Naive thymus-derived CD4-positive, alpha-beta T cell (primary cell): ENCODE data around the gene AXL. TPM values are rescaled to one million over a fixed set of nuclear protein-coding genes. Genes with fewer than 3 reads are reported as not detected.
"Not testable (repeated sequence)": the region's sequence is repeated elsewhere in the genome, so short reads cannot be mapped to it uniquely, and the experiment has no call there.

Source experiments
- ATAC-seq: fragments of 150-1000 bp; cut with Tn5 transposase; 2 replicates; pipeline ENCODE4 v1.10.0; 2021; ENCODE audit warnings: mild to moderate bottlenecking, moderate library complexity
- CTCF ChIA-PET: fragments of 350-600 bp; sonication (Branson Sonifier 250); formaldehyde crosslinking; loops from one replicate; lab custom pipeline; 2021; ENCODE audit warnings: antibody characterized with exemption; lab: Charles Lee
- POLR2A ChIA-PET: fragments of 350-600 bp; sonication (Branson Sonifier 250); formaldehyde crosslinking; loops from one replicate; lab custom pipeline; 2021; ENCODE audit warnings: antibody characterized with exemption, inconsistent platforms; lab: Charles Lee
- DNase-seq, 9 donors: peaks; one replicate each; pipeline versions ENCODE4 v3.0.0 to v3.0.0-alpha.2; 2020 to 2022; ENCODE audit warnings: mixed read lengths in 1 of 9
- H3K27ac ChIP-seq: one replicate; pipeline ENCODE4 v1.7.0; 2013; ENCODE audit warnings: mild to moderate bottlenecking, low read depth, low read length, moderate library complexity
- H3K27me3 ChIP-seq, 2 donors: one replicate each; pipeline ENCODE4 v1.7.0; 2013; ENCODE audit warnings: low read length in 2 of 2, mild to moderate bottlenecking in 2 of 2, moderate library complexity in 2 of 2; ENCODE audit not compliant: control insufficient read depth in 2 of 2, insufficient read depth in 2 of 2
- H3K36me3 ChIP-seq, 3 experiments: 1 replicate in 2 of 3; 2 replicates in 1 of 3; pipeline ENCODE4 v1.7.0; 2013; ENCODE audit warnings: low read length in 3 of 3, mild to moderate bottlenecking in 3 of 3, moderate library complexity in 1 of 3; ENCODE audit not compliant: insufficient read depth in 3 of 3, control insufficient read depth in 2 of 3
- H3K4me1 ChIP-seq, 2 donors: one replicate each; pipeline ENCODE4 v1.7.0; 2013; ENCODE audit warnings: low read length in 2 of 2, mild to moderate bottlenecking in 2 of 2, moderate library complexity in 1 of 2; ENCODE audit not compliant: control insufficient read depth in 2 of 2, insufficient read depth in 2 of 2
- H3K4me3 ChIP-seq: 2 replicates; pipeline ENCODE4 v1.7.0; 2013; ENCODE audit warnings: mild to moderate bottlenecking, low read length
- H3K9me3 ChIP-seq, 3 experiments: 1 replicate in 2 of 3; 2 replicates in 1 of 3; pipeline ENCODE4 v1.7.0; 2013; ENCODE audit warnings: low read length in 3 of 3; ENCODE audit not compliant: control insufficient read depth in 2 of 3
- H3K27ac Mint-ChIP-seq, 9 donors: one replicate each; pipeline ENCODE4 v1.8.0; 2020 to 2022; ENCODE audit warnings: mixed read lengths in 9 of 9, mild to moderate bottlenecking in 8 of 9, moderate library complexity in 5 of 9, inconsistent platforms in 2 of 9
- H3K27me3 Mint-ChIP-seq, 5 donors: one replicate each; pipeline ENCODE4 v1.8.0; 2021 to 2022; ENCODE audit warnings: mixed read lengths in 5 of 5, mild to moderate bottlenecking in 1 of 5
- H3K36me3 Mint-ChIP-seq, 5 donors: one replicate each; pipeline ENCODE4 v1.8.0; 2020 to 2022; ENCODE audit warnings: mixed read lengths in 5 of 5, mild to moderate bottlenecking in 3 of 5, inconsistent platforms in 1 of 5
- H3K4me1 Mint-ChIP-seq, 7 donors: one replicate each; pipeline ENCODE4 v1.8.0; 2020 to 2022; ENCODE audit warnings: mixed read lengths in 7 of 7, mild to moderate bottlenecking in 3 of 7, inconsistent platforms in 1 of 7
- H3K4me3 Mint-ChIP-seq, 10 donors: one replicate each; pipeline ENCODE4 v1.8.0; 2020 to 2022; ENCODE audit warnings: mild to moderate bottlenecking in 10 of 10, mixed read lengths in 10 of 10, moderate library complexity in 6 of 10, inconsistent platforms in 2 of 10
- H3K9me3 Mint-ChIP-seq, 11 donors: one replicate each; pipeline ENCODE4 v1.8.0; 2020 to 2022; ENCODE audit warnings: mixed read lengths in 11 of 11, mild to moderate bottlenecking in 4 of 11, inconsistent platforms in 1 of 11, moderate library complexity in 1 of 11
- intact Hi-C, 2 donors: fragments of 100-400 bp; cut with micrococcal nuclease; formaldehyde crosslinking; loops; one replicate each; pipeline ENCODE4 v1.15.1; 2023
- polyA plus RNA-seq, 2 donors: library from polyadenylated mRNA; unstranded; fragments of 300-500 nt; fragmentation: Illumina TruSeq; gene quantifications; one replicate each; pipeline ENCODE4 v1.2.3, GENCODE V29; 2021
- total RNA-seq, 6 experiments: library from RNA in 5 of 6; stranded (reverse) in 5 of 6; gene quantifications; 1 replicate in 5 of 6; 2 replicates in 1 of 6; pipeline ENCODE4 v1.2.3 and lab custom pipeline; 2021 to 2026

The AXL gene
- total and polyA plus RNA-seq, 7 experiments from 2014 or later, result 0.12 to 0.54 (median 0.24) TPM; not detected in 1

- intact Hi-C loops, result no loop called here
Observed at GRCh38 chr19:41273076-41273475, 54.1 kb downstream of the AXL start.

GRCh38 chr19:41274802-41275201, 55.8 kb downstream of the AXL start:
- H3K27ac Mint-ChIP-seq, result peak overlapping the region in 5 of 9 donors; percentile 1 to 65 (median 34)
- Histone ChIP-seq H3K36me3 (peaks cover 61 to 99% (median 67%) of the 10 kb centered on the region in 3 experiments), H3K4me1 (no peaks in the 10 kb centered on the region), H3K9me3 (no peaks in the 10 kb centered on the region), H3K27me3 (no peaks in the 10 kb centered on the region), H3K4me3 (no peak overlapping the region), H3K27ac (peak overlapping the region; percentile 1)
- ATAC-seq (no peak), DNase-seq (no peak)
- H3K4me3 Mint-ChIP-seq, result no peak overlapping the region
- CTCF ChIA-PET, result no interaction called here
- POLR2A ChIA-PET, result interaction anchor here (0.5 to 1.2 kb wide), 4 partner anchors 11 to 814 kb away, joined by 3 to 4 read pairs (median 3); partner anchors contain the start of gene HNRNPUL1
- H3K4me1 Mint-ChIP-seq, result peaks cover 1 to 16% (median 8%) of the 10 kb centered on the region in 7 donors
- no peaks in the 10 kb centered on the region for H3K27me3 Mint-ChIP-seq
- H3K36me3 Mint-ChIP-seq, result peaks cover 27 to 72% (median 34%) of the 10 kb centered on the region in 5 donors
- H3K9me3 Mint-ChIP-seq, result no peaks in the 10 kb centered on the region
- intact Hi-C loops, result no loop called here

More at GRCh38 chr19:41273076-41273475, 54.1 kb downstream of the AXL start:
- Mint-ChIP-seq H3K27ac (peak overlapping the region in 3 of 9 donors; percentile 33 to 71 (median 37)), H3K9me3 (no peaks in the 10 kb centered on the region), H3K27me3 (no peaks in the 10 kb centered on the region), H3K4me3 (no peak overlapping the region), H3K36me3 (peaks cover 20 to 61% (median 31%) of the 10 kb centered on the region in 5 donors), H3K4me1 (peaks cover 1 to 17% (median 10%) of the 10 kb centered on the region in 7 donors)
- Histone ChIP-seq H3K27ac (no peak overlapping the region), H3K27me3 (no peaks in the 10 kb centered on the region), H3K4me1 (no peaks in the 10 kb centered on the region), H3K4me3 (no peak overlapping the region), H3K9me3 (no peaks in the 10 kb centered on the region), H3K36me3 (peaks cover 64 to 99% (median 64%) of the 10 kb centered on the region in 3 experiments)
- ChIA-PET POLR2A (no interaction called here), CTCF (no interaction called here)
- DNase-seq (no peak), ATAC-seq (no peak)

- H3K4me1 Mint-ChIP-seq, result peaks cover 4 to 18% (median 8%) of the 10 kb centered on the region in 7 donors
- H3K4me3 Mint-ChIP-seq, result no peak overlapping the region
- DNase-seq, result no peak
- no peak for ATAC-seq
- no peaks in the 10 kb centered on the region for H3K27me3 Mint-ChIP-seq
- peaks cover 67 to 99% (median 68%) of the 10 kb centered on the region in 3 experiments for H3K36me3 ChIP-seq
- no peak overlapping the region for H3K4me3 ChIP-seq
- ChIA-PET CTCF (no interaction called here), POLR2A (interaction anchor here (1.6 kb wide), 1 partner anchor 12 kb away, joined by 14 read pairs; the partner anchor contains the start of gene HNRNPUL1)
- no peaks in the 10 kb centered on the region for H3K9me3 ChIP-seq
- no peaks in the 10 kb centered on the region for H3K9me3 Mint-ChIP-seq
- intact Hi-C loops, result no loop called here
- peaks cover 31 to 82% (median 45%) of the 10 kb centered on the region in 5 donors for H3K36me3 Mint-ChIP-seq
- H3K27ac ChIP-seq, result no peak overlapping the region
- no peaks in the 10 kb centered on the region for H3K27me3 ChIP-seq
- H3K27ac Mint-ChIP-seq, result peak overlapping the region in 4 of 9 donors; percentile 8 to 91 (median 32)
- no peaks in the 10 kb centered on the region for H3K4me1 ChIP-seq
Observed at GRCh38 chr19:41276231-41276630, 57.2 kb downstream of the AXL start.

GRCh38 chr19:41278478-41278877, 59.5 kb downstream of the AXL start:
- H3K36me3 ChIP-seq, result peaks cover 52 to 98% (median 56%) of the 10 kb centered on the region in 3 experiments
- intact Hi-C loops, result no loop called here
- Mint-ChIP-seq H3K27me3 (no peaks in the 10 kb centered on the region), H3K4me1 (peaks cover under 1 to 16% (median 10%) of the 10 kb centered on the region in 7 donors), H3K27ac (peak overlapping the region in 1 of 9 donors; percentile 83), H3K4me3 (no peak overlapping the region), H3K9me3 (no peaks in the 10 kb centered on the region), H3K36me3 (peaks cover 24 to 67% (median 42%) of the 10 kb centered on the region in 5 donors)
- ChIA-PET CTCF (no interaction called here), POLR2A (interaction anchor here (0.7 kb wide), 1 partner anchor 9 kb away, joined by 3 read pairs; no protein-coding TSS in a partner anchor)
- H3K4me1 ChIP-seq, result no peaks in the 10 kb centered on the region
- DNase-seq, result no peak
- H3K27ac ChIP-seq, result no peak overlapping the region
- H3K4me3 ChIP-seq, result no peak overlapping the region
- H3K9me3 ChIP-seq, result no peaks in the 10 kb centered on the region
- no peak for ATAC-seq
- no peaks in the 10 kb centered on the region for H3K27me3 ChIP-seq

- Histone ChIP-seq H3K27me3 (no peaks in the 10 kb centered on the region), H3K4me3 (no peak overlapping the region), H3K27ac (no peak overlapping the region), H3K4me1 (peaks cover 0 to 5% of the 10 kb centered on the region in 2 donors), H3K9me3 (no peaks in the 10 kb centered on the region), H3K36me3 (peaks cover 22 to 87% (median 42%) of the 10 kb centered on the region in 3 experiments)
- H3K4me3 Mint-ChIP-seq, result no peak overlapping the region
- ChIA-PET CTCF (interaction anchor here (0.6 kb wide), 1 partner anchor 84 kb away, joined by 6 read pairs; no protein-coding TSS in a partner anchor), POLR2A (interaction anchor here (0.6 to 4.3 kb wide), 4 partner anchors 12 to 24 kb away, joined by 3 to 32 read pairs (median 5); no protein-coding TSS in a partner anchor)
- H3K36me3 Mint-ChIP-seq, result peaks cover 0 to 49% (median 16%) of the 10 kb centered on the region in 5 donors
- intact Hi-C loops, result loop anchor here in 1 of 2 donors (1.0 kb wide), 1 partner anchor 19 kb away; no protein-coding TSS in a partner anchor
- peaks cover 0 to 23% (median 10%) of the 10 kb centered on the region in 7 donors for H3K4me1 Mint-ChIP-seq
- H3K27me3 Mint-ChIP-seq, result no peaks in the 10 kb centered on the region
- no peaks in the 10 kb centered on the region for H3K9me3 Mint-ChIP-seq
- ATAC-seq (no peak), DNase-seq (no peak)
- peak overlapping the region in 6 of 9 donors; percentile 8 to 61 (median 48) for H3K27ac Mint-ChIP-seq
Observed at GRCh38 chr19:41288673-41289530, 69.9 kb downstream of the AXL start.

- H3K27ac ChIP-seq, ATAC-seq, H3K27me3 ChIP-seq, H3K9me3 ChIP-seq, H3K4me3 Mint-ChIP-seq, H3K27me3 Mint-ChIP-seq, H3K4me1 ChIP-seq, H3K9me3 Mint-ChIP-seq, DNase-seq, H3K4me3 ChIP-seq: not testable (repeated sequence)
- H3K36me3 Mint-ChIP-seq, result peaks cover 5 to 49% (median 20%) of the 10 kb centered on the region in 5 donors
- intact Hi-C loops, result loop anchor here in 1 of 2 donors (1.0 kb wide), 1 partner anchor 18 kb away; no protein-coding TSS in a partner anchor
- peaks cover 31 to 88% (median 48%) of the 10 kb centered on the region in 3 experiments for H3K36me3 ChIP-seq
- peak overlapping the region in 2 of 9 donors; percentile 14 to 22 for H3K27ac Mint-ChIP-seq
- ChIA-PET POLR2A (interaction anchor here (1.9 to 4.3 kb wide), 2 partner anchors 11 to 17 kb away, joined by 6 to 32 read pairs; no protein-coding TSS in a partner anchor), CTCF (interaction anchor here (0.6 kb wide), 1 partner anchor 85 kb away, joined by 3 read pairs; no protein-coding TSS in a partner anchor)
- peaks cover 0 to 23% (median 16%) of the 10 kb centered on the region in 7 donors for H3K4me1 Mint-ChIP-seq
Observed at GRCh38 chr19:41289814-41290213, 70.8 kb downstream of the AXL start.
